Measurements from ENCODE around the gene FCHO1. TPM values are rescaled to one million over a fixed set of nuclear protein-coding genes. Genes with fewer than 3 reads are reported as not detected.
A peak's percentile ranks its signal among the peaks of the same experiment; 100 is the strongest.

FCHO1 gene
- total RNA-seq, 4 donors from 2014 or later = 3.1 to 7.4 (median 4.9) TPM

- no peak for DNase-seq (ENCODE audit: low spot score)
- ATAC-seq (ENCODE audit: low FRiP score) = no peak
- no peak for TF ChIP-seq CTCF (IDR thresholded peaks at IDR 0.05)
Observed at GRCh38 chr19:17762505-17763229, 11.4 kb downstream of the FCHO1 start.

- TF ChIP-seq CTCF (IDR thresholded peaks at IDR 0.05) = no peak
- ATAC-seq (ENCODE audit: low FRiP score) (no peak), DNase-seq (ENCODE audit: low spot score) (no peak)
Observed at GRCh38 chr19:17764348-17764747, 13.1 kb downstream of the FCHO1 start.

GRCh38 chr19:17765069-17765618, 13.9 kb downstream of the FCHO1 start:
- ATAC-seq (ENCODE audit: low FRiP score) (no peak), DNase-seq (ENCODE audit: low spot score) (no peak)
- TF ChIP-seq CTCF (IDR thresholded peaks at IDR 0.05) = no peak

- DNase-seq (ENCODE audit: low spot score) (peak; percentile 81), ATAC-seq (ENCODE audit: low FRiP score) (peak; percentile 88)
- peak in 1 of 3 donors; percentile 42 for TF ChIP-seq CTCF (IDR thresholded peaks at IDR 0.05)
Observed at GRCh38 chr19:17766543-17767131, 15.4 kb downstream of the FCHO1 start.

DNA sequence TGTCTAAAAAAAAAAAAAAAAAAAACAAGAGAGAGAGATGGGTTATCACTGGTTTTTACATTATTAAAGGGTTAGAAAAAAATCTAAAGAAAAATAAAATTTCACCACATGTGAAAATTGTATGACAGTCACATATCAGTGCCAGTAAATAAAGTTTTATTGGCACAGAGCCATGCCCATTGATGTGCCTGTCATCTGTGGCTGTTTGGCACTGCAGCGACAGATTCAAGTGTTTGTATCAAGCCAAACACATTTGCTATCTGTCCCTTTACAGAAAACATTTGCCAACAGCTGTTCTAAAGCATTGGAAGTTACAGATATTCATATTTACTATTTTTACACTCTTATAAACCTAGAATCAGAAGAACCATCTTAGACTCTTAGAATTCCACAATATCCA, 16.3 kb downstream of the FCHO1 start:
- DNase-seq (ENCODE audit: low spot score) = no peak
- ATAC-seq (ENCODE audit: low FRiP score) = no peak
- TF ChIP-seq CTCF (IDR thresholded peaks at IDR 0.05) = no peak

GRCh38 chr19:17770613-17771012, 19.3 kb downstream of the FCHO1 start:
- TF ChIP-seq CTCF (IDR thresholded peaks at IDR 0.05) = no peak
- DNase-seq (ENCODE audit: low spot score) = no peak
- no peak for ATAC-seq (ENCODE audit: low FRiP score)

GRCh38 chr19:17772172-17772571, 20.9 kb downstream of the FCHO1 start:
- no peak for ATAC-seq (ENCODE audit: low FRiP score)
- no peak for TF ChIP-seq CTCF (IDR thresholded peaks at IDR 0.05)
- no peak for DNase-seq (ENCODE audit: low spot score)

All from omental fat pad (tissue), 4 donors.